KBM-7 (cell line): ENCODE results near the gene CDC42BPA.

ENCODE experiments used
- DNase-seq: peaks from one replicate; pipeline ENCODE4 v3.0.0-alpha.2; 2015
- in situ Hi-C: fragments of 300-500 bp; cut with MboI; formaldehyde crosslinking; loops from 2 replicates; pipeline ENCODE4 v1.14.3; 2020; ENCODE audit warnings: low sequenced_read_pairs, low pct_unique_long_range_greater_than_20kb, mixed read lengths

The CDC42BPA gene

DNA sequence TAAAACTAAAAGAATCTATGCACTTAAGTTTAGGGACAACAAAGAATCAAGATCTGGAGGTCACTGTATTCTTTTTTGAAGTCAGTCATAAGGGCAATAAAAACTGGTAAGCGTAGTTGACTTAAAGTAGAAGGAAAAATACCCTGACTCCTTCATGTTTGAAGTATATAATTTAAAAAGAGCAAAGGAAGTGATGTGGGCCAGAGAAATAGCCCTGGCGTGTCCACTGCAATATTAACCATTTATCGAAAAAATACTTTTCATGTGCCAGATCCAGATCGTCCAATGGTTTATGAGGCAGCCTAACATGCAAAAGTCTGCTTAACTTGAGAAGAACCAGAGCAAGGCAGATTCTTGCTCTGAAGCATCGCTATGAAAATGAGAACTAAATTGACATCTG lies 216.2 kb downstream of the CDC42BPA start:
- in situ Hi-C loops = no loop called here

DNA sequence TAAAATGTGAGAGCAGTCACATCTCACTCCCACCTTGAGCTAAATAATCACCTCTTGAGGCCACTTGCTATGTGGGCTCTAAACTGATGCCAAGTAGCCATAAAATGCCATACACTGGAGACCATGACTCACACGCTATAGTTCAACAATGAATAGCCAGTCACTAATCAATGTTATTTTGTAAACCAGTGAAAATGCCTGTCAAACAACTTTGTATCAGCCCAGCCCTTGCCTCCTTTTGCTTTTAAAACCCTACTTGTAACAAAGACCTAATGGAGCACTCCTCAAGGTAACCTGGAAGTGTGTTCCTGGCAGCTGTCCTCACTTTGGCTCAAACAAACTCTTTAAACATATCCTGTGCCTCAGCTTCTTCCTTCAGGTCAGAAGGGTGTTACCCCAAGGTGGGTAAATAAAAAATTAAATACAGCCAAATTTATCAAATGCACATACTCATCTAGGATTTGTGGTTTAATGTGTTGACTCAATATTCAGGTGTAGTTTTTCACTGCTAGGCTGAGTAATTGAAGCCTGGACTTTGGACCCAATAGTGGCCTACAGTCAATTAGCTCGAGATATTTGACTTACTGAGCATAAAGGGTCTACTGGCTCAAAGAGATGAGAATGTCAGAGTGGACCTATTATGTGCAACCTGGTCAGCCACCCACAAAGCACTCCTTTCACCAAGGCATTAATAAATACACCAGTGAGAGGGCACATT lies 223.9 kb downstream of the CDC42BPA start:
- in situ Hi-C loops = no loop called here
- DNase-seq = no peak

More for the DNA sequence above, 216.2 kb downstream of the CDC42BPA start:
- DNase-seq = no peak

DNA sequence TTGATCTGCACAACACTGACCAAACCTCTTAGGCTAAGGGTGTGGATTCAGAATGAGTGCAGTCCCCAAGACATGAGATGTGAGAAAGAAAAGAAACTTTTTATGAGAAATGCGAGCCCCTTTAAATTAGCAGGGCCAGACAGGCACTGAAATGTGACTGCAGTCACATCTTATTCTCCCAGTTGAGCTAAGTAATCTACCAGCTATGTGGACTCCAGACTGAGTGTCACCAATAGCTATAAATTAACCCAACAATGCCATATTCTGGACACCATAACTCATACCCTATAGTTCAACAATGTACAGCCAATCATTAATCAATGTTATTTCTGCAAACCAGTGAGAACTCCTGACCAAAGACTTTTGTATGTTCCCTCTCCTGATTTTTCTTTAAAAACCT lies 225.0 kb downstream of the CDC42BPA start:
- DNase-seq = no peak
- in situ Hi-C loops = no loop called here

DNA sequence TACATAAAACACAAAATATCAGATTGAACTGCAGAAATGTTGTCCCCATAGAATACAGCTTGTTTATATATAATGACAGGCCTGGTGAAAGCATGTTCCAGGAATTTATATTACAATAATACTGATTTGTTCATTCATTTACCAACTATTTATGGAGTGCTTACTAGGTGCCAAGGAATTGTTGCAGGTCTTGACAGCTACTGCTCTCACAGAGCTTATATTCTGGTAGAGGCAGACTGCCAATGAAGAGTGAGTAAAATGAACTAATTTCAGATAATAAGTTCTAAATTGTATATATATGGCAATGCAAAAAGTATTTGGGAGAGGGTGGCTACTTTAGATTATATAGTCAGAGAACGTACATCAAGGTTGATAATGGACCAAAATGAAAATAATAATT lies 226.2 kb downstream of the CDC42BPA start:
- in situ Hi-C loops = no loop called here

DNA sequence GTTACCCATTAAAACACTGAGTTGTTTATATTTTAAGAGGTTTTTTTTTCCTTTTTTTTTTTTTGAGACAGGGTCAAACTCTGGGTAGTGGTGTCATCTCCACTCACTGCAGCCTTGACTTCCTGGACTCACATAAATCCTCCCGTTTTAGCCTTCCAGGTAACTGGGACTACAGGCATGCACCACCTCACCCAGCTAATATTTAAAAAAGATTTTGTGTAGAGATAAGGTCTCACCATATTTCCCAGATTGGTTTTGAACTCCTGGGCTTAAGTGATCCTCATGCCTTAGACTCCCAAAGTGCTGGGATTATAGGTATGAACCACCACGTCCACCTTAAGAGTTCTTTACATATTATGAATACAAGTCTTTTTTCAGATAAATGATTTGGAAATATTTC lies 231.7 kb downstream of the CDC42BPA start:
- in situ Hi-C loops = no loop called here
- no peak for DNase-seq

More for the DNA sequence above, 226.2 kb downstream of the CDC42BPA start:
- DNase-seq = no peak

DNA sequence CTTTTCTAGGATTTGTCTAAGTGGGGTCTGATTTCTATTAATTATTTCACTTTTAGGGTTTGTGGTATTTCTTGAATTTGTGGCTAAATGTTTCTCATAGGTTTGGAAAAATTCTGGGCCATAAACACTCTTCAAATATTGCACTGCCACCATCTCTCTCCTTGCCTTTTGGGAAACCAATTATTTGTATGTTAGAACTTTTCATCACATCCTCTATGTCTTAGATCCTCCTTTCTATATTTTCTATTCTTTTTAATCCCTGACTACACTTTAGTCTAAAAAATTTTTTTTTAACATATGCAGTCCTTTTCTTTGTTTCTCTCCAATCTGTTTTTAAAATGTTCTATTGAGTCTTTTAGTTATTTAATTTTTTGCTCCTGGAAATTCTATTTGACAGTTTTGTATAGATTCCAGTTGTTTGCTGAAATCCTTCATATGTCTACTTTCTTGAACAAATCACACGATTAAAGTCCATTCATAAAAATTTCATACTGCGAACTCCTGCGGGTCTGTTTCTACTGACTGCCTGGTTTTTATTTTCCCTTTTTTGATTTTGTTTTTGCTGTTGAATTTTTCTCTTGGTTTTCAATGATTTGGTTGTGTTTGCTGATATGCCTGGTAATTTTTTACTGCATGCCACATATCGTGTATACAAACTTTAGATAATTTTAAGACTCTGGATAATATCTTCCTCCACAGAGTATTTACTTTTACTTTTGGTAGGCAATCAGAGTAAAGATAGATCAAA lies 235.1 kb downstream of the CDC42BPA start:
- no peak for DNase-seq
- in situ Hi-C loops = no loop called here

DNA sequence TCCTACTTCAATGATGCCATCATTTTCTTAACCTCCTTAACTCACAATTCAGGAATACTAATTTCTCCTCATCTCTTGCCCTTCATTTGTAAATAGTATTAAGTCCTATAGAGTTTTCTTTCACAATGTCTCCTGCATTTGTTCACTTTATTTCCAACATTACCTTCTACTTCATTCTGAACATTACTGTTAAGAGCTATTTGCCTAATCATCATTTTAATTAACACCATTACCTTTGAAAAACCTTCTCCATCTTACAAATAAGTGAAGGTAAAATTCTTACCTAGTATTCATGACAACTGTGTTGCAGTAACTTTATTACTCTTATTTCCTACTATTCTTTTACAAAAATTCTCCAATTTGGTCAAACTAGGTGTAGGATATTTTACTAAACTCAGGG lies 240.5 kb downstream of the CDC42BPA start:
- DNase-seq = no peak
- in situ Hi-C loops = no loop called here

DNA sequence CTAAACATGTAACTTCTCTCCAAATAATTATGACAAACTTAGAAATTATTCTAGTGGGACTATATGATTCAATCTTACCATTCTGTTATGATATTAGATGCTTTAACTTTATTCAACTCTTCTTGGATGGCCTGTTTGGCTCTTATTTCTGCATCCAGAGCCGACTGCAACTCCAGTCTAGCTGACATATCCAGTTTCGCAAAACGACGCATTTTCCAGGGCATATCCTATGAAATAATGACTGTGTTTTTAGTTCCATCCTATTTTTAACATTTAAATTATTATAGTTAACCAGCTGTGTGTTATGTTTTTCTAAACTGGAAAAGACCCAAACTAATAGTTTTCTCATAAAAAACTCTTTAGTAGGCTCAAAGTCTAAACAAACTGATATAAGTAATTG lies 244.5 kb downstream of the CDC42BPA start:
- DNase-seq = no peak
- in situ Hi-C loops = no loop called here

DNA sequence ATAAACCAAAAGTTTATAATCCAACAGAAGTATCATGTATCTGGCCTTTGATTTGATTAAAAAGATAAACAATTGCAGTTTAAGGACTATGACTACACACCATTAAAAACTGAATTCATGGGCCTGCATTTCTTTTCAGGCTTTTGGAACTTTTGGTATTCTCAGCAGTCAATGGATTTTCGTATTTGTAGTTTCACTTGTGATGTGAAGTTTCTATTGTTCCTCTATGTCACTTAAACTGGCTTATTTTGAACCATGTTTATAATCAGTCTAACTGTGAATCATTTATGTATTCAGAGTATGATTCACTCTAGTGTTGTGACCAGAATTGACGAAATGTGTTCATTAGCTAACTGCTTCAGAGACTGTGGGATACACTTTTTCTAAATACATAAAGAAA lies 245.3 kb downstream of the CDC42BPA start:
- DNase-seq = no peak

DNA sequence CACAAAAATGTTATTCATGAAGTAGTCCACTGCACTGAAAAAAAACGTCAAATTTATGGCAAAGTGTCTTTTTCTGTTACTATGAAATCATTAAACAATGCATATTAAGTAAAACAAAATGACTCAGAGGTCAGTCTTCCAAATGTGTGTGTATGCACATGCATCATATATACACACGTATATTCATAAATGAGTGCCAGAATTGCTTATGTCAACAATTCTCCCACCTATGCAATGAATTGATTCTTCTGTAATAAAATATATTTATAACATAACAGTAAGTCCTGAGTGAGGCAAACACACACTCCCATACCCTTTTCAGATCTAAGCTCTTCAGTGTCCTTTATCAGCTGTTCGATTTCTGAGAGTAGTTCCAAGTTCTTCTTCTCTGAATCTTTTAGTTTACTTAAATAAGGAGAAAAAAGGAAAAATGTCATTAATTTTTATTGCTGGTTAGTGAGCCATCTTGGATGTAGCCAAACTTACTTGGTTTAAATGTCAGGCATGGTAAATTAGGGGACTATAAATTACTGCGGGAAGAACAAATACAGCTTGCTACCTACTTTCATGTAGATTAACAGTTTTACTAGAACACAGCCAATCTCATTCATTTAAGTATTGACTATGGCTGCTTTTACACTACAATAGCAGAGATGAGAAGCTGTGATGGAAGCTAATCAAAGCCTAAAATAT lies 246.3 kb downstream of the CDC42BPA start:
- DNase-seq = no peak
- in situ Hi-C loops = no loop called here

More for the DNA sequence above, 245.3 kb downstream of the CDC42BPA start:
- in situ Hi-C loops = no loop called here

DNA sequence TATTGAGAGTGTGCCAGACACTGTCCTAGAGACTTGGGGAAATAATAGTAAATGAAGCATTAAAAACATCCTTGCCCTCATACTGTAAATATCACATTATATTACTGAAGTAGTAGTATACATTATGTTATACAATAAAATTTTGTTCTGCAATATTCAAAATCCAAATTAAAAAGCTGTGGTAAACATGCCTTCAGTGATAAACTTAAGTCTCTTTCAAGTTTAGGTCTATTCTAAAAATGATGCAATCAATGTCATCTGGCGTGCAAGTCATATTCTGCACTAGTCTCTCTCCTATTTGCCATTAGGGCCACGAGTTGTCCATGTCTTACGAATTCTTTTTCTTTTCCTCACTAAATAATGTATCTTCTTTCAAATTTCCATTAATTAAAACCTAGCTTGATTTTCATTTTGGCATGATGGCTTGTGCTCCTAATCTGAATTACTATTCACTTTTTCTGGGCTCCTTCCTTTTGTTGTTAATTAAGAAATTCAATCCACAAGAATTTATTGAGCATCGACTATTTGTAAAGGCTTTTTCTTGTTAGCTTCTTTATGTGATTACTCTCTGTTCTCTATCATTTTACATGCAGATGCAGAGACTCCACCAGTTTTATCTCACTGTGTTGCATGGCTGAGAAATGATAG lies 247.5 kb downstream of the CDC42BPA start:
- in situ Hi-C loops = no loop called here
- DNase-seq = no peak

DNA sequence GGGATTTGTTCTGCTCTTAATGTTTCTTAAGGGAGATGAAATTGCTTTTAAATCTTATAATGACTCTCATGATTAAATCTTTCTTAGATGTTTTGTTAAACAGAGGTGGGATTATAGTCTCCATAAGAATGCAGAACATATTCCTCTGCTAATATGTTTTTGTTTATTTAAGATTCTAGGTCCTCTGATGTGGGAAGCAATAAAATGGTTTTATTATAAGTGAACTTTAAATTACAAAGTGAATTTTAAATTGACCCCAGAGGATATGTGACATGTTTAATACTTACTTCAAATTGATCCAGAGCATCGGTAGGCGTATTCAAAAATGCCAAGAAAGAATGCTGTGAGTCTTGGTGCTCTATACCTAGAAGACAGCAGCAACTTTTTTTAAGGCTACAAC lies 248.8 kb downstream of the CDC42BPA start:
- in situ Hi-C loops = no loop called here
- DNase-seq = no peak

DNA sequence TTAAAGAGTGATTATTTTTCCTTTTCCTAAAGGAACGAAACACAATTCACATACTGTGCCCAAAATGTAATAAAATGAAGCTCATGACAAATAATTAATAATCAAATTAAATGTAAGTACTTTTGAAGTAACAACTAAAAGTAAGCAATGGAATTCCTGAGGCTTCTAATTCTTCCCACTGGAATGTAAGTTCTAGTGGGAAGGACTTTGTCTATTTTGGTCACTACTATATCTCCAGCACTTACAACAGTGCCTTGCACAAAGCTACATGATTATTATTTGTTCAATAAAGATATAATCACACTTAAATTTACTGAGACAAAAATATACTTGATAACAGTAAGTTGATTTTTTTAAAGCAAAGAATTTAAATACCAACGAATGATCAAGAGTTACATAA lies 249.4 kb downstream of the CDC42BPA start:
- in situ Hi-C loops = no loop called here
- no peak for DNase-seq

DNA sequence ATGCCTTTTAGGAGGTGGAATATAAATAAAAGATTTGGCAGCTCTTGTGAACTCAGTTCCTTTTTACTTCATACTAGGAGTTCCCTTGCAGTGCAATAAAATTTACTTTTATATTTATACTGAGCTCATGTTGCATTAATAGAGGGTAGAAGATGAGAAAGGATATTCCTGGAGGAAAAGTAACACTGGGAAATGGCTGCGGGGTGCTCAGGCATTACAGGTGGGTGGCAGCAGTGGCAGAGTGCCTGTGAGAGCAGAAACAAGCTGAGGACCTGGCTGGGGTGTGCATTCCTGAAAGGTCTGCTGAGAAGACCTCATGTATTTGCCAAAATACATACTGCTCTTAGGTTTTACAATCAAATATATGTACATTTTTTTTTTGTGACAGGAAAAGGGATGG lies 251.3 kb downstream of the CDC42BPA start:
- no peak for DNase-seq
- in situ Hi-C loops = no loop called here

DNA sequence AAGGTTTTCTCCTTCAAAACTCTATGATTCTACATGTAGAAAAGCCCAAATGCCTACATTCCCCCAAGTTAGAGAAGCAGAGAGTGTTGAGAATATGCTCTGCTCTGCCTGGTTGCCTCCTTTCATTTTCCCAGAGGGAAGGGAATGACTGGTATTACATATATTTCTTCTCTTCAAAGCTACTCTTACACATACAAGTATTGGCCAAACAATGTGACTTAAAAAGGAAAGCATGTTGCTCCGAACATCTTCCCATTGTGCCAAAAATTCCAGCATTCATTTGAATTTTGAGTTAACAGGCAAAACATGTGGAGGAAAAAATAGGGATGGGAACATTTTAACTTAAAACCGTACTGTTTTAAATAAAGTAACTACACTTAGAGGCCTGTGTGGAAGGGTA lies 253.0 kb downstream of the CDC42BPA start:
- DNase-seq = no peak
- in situ Hi-C loops = no loop called here

DNA sequence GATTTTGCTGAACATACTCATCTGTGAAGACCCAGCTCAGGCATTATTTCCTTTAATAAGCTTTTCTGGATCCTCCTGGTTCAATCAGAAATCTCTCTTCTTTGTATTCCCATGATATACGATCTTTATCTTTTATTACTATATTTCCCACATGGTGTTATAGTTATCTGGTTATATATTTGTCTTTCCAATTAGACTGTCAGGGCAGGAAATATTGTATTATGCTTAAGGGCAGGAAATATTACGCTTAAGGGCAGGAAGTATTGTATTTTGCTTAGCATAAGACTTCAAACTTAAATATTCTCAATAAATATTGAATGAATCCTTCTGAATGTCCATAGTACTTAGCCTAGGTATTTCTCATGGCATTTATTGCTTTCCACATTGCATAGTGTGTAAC lies 256.0 kb downstream of the CDC42BPA start:
- in situ Hi-C loops = no loop called here
- no peak for DNase-seq

DNA sequence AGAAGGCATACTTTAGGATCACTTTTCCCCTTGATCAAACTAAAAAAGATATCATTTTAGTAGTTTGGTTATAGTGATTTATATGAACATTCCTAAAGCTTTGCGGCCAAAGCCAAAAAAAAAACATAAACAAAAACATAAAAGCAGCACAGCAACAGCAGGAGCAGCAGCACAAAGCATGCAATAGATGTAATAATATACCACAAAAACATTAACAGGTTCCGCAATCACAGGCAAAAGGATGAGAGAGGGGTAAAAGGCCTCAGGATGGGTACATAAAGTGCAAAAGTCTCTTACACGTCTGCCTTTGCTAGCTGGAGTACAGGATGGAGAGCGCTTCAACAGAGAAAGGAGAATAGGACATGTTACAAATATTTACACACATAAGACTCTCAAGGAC lies 259.2 kb downstream of the CDC42BPA start:
- DNase-seq = no peak
- in situ Hi-C loops = no loop called here

DNA sequence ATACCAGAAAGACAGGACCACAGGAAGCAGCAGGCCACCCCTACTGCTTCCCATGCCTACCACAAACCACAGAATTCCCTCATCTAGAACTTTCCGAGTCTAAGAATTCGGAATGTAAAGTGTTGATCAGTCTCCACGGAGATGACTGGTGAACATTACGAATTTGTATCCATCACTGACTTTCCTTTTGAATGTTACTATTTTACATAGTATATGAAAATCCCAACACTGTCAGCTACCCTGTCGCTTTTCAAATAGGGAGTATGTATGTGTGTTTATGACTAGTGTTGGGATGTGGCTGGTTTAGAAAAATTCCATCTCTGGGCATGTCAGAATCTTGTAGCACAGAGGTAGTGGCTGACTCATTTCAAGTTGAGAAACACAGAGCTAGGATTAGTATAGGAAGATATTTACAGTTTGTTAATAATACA lies 260.0 kb downstream of the CDC42BPA start:
- no peak for DNase-seq
- in situ Hi-C loops = no loop called here

DNA sequence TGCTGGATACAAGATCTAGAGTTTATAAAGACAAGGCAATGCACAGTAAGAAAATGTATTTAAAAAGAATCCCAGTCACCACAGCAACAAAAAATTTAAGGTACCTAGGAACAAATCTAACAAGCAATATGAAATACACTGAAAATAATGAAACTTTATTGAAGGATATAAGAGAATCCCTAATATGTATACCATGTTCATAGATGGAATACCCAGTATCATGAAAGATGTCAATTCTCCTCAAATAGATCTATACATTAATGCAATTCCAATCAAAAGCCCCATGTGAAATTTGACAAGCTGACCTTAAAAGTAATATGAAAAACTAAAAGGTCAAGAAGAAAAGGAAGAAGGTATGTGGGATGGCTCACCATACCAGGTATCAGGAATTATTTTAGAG lies 269.0 kb downstream of the CDC42BPA start:
- in situ Hi-C loops = no loop called here
- no peak for DNase-seq

DNA sequence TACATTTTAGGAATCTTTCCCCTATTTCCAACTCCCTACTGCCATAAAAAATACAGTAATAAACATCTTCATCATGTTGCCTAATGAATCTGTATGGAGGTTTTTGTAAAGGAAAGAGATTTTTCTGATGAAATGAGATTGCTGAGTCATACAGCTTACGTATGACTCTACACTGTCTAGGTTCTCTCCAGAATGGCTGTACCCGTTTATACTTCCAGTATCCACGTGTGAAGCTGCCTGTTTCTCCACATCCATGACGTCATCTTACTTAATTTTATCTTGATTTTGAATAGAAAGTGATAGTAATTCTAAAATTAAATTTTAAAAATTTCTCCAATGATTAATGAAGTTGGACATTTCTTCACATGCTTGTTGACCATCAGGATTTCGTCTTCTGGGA lies 274.5 kb downstream of the CDC42BPA start:
- no peak for DNase-seq
- in situ Hi-C loops = no loop called here
